Fibroblast of mammary gland (primary cell): ENCODE data around the gene TEAD1.

Experiments
- DNase-seq: peaks from one replicate; pipeline ENCODE4 v3.0.0-alpha.2; 2010; ENCODE audit warnings: low read depth
- H3K4me3 ChIP-seq: 2 replicates; pipeline ENCODE4 v1.5.1; 2011; ENCODE audit warnings: low read depth, mild to moderate bottlenecking, low read length, moderate library complexity; ENCODE audit not compliant: control insufficient read depth
- CTCF ChIP-seq: conservative IDR thresholded peaks from 2 replicates; pipeline ENCODE4 v1.5.1; 2011; ENCODE audit warnings: low read depth, low read length, inconsistent platforms; ENCODE audit not compliant: control insufficient read depth, insufficient read depth

Gene TEAD1

DNA sequence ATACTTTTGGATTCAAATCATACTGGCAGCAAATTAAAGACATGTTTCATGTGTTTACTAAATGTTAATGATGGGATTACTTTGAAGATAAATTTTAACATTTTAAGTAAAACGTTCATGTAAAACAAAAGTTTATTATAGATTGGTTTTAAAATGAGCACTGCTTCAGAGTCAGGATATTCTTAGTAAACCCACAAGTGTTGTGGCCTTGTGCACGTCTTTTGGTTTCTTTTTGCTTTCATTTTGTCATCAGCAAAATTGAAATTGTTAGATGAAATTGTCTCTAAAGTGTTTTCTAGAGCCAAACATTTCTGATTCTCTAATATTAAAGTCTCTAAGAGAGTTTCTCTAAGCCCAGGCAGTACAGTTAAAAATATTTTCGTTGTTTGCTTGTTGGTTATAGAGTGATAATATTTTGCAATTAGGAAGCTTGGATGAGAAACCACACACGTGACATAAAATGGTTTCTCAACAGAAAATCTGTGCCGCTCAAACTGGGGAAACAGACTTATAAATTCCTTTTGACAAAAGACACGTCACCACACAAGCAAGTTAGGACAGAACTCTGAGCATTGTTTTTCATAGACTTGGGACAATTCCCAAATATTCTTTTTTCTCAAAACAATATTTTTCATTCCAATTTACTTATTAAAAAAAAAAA, 164.4 kb downstream of the TEAD1 start:
- peak; percentile 81 for DNase-seq
- H3K4me3 ChIP-seq, result peak overlapping the region; percentile 12
- TF ChIP-seq CTCF, result no peak

DNA sequence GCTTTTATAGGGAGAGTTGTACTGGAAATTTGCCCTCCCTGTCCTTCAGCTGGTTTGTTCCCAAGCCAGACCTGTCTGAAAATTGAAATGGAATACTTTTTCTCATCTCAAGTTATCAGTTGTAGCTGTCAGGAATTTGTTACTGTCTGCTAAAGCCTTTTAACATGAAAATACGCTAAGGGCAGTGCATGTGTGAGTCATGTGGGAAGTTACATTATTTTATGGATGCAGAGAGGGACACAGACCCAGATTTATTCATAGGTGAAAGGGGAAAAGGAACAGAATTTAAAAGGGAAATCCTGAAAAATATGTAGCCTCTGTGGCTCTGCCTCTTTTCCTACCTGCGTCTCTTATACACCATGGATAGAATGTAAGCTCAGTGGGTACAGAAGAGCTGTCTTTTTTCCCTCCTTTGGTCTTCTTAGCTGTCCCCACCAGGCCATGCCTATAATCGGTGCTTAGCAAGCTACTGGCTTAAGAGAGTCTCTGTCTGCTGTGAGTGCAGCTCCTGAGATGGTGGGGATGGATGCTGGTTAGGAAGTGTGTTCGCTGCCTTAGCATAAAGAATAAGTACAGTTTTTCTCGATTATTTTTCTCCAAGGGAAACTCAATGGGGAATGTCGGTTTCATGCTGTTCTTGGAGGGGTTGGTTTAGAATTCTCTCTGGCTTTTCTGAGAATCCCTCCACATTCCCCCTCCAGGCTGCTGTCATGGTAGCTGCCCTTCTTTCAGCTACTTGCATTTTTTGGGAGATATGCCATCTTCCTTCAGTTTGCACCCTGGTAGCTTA, 166.8 kb downstream of the TEAD1 start:
- peak; percentile 51 for DNase-seq
- TF ChIP-seq CTCF, result no peak
- H3K4me3 ChIP-seq, result no peak overlapping the region

GRCh38 chr11:12841946-12842630, 167.9 kb downstream of the TEAD1 start:
- TF ChIP-seq CTCF, result no peak
- peak; percentile 72 for DNase-seq
- no peak overlapping the region for H3K4me3 ChIP-seq

DNA sequence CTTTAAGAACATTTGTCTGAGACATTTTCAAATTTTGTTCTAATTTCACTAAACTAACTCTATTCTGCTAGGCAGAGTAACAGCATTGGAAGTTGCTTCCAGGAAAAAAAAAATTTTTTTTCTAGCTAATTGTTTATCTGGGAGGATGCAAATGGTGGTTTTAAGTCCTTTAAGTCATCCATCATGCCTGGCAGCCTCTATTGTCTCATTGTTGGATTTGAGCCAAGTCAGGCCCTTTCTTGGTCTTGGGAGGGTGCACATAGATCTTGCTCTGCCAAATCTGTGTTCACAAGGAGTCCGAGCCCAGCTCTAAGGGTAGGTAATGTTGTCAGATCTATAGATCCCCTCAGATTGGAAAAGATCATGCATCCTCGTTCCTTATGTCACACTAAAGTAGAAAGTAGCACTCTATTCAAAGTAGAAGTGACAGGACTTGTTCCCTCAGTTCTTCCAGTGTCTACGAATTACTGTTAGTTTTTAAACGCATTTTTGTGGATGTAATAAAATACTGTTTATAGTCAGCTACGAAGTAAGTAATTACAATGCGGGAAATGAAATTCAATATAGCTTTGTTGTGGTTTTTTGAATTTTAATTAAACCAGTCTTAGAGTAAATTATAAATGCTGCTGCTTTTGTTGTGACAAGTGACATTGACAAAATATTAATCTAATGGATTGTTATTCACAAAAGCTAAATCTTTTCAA, 168.9 kb downstream of the TEAD1 start:
- no peak for TF ChIP-seq CTCF
- peak; percentile 48 for DNase-seq
- H3K4me3 ChIP-seq, result no peak overlapping the region

DNA sequence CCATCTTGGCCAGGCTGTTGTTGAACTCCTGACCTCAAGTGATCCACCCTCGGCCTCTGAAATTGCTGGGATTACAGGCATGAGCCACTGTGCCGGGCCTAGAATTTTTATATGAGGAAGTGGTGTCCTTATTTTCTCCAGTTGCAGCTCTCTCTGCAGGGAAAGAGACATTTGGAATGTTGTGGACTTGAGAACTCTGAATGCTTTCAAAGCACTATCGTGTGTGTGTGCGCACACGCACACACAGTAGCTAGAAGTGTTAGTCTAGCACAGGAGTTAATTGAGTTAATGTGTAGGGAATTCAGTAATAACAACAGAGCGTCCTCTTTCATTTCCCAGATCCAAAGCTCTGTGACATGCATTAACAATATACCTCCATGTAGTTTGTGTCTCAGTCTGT, 170.9 kb downstream of the TEAD1 start:
- no peak overlapping the region for H3K4me3 ChIP-seq
- DNase-seq, result no peak
- TF ChIP-seq CTCF, result no peak

DNA sequence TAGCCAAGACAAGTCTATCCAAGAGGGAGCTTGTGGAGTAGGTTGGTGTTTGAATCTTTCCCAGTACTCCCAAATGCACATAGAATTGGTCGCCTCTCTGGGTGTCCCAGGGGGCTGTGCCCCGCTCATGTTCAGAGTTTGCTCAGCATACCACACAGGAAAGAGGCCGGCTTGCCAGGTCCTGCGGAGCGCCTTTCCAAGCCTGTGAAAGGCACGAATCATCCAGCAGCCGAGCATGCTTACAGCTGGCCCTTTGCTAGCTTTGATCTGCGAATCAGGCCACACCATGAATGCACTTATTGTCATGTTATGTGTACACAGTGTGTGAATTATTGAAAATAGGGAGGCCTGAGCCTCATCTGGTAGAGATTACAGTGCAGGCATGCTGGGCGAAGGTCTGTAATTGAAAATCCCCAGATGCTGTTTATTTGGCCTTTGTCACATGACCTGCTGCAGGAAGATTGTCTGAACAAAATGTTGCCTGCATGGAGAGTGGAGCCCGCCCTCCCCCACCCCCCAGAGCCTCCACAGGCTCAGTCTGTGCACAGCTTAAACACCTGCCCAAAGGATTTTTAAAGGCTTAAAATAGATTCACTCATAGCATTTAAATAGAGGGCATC, 171.6 kb downstream of the TEAD1 start:
- peak; percentile 43 for DNase-seq
- no peak overlapping the region for H3K4me3 ChIP-seq
- no peak for TF ChIP-seq CTCF
